HepG2 (cell line): ENCODE measurements around the gene TCF3. TPM values are rescaled to one million over a fixed set of nuclear protein-coding genes. Genes with fewer than 3 reads are reported as not detected.

ENCODE experiments used
- AGO2 ChIP-seq: fragments of 200-400 bp; formaldehyde crosslinking; optimal IDR thresholded peaks from 2 replicates; pipeline ENCODE3; 2017; ENCODE audit warnings: mild to moderate bottlenecking, low read depth, low read length, moderate library complexity
- HOXD1 ChIP-seq: sonication (generic); formaldehyde crosslinking; IDR thresholded peaks from 2 replicates; pipeline ENCODE4 v1.5.0; 2020; ENCODE audit warnings: missing genetic modification reagents
- KLF11 ChIP-seq: IDR thresholded peaks from 2 replicates; pipeline ENCODE4 v1.6.1; 2016; ENCODE audit warnings: missing compliant biosample characterization
- KMT2A ChIP-seq: sonication (generic); formaldehyde crosslinking; IDR thresholded peaks from 2 replicates; pipeline ENCODE4 v1.4.0; 2020; ENCODE audit warnings: missing genetic modification reagents
- MAFF ChIP-seq: IDR thresholded peaks from 2 replicates; pipeline ENCODE4 v1.6.1; 2011; ENCODE audit warnings: low read depth, low read length, improper control_type of control experiment
- NCOA2 ChIP-seq: sonication (generic); formaldehyde crosslinking; IDR thresholded peaks from 2 replicates; pipeline ENCODE4 v1.8.0; 2022; ENCODE audit warnings: inconsistent platforms
- NONO ChIP-seq, 2 experiments: fragments of 450-650 bp in 1 of 2; sonication (generic) in 1 of 2; formaldehyde crosslinking in 1 of 2; IDR thresholded peaks in 1 of 2; conservative IDR thresholded peaks in 1 of 2; 2 replicates each; pipeline versions ENCODE4 v1.6.1 to v1.8.0; 2017 to 2022; ENCODE audit warnings: mild to moderate bottlenecking in 1 of 2, missing genetic modification reagents in 1 of 2, moderate library complexity in 1 of 2
- PAXIP1 ChIP-seq: sonication (generic); formaldehyde crosslinking; conservative IDR thresholded peaks from 2 replicates; pipeline ENCODE4 v1.4.0; 2020; ENCODE audit warnings: mild to moderate bottlenecking, missing genetic modification reagents, moderate library complexity
- RORA ChIP-seq: sonication (generic); formaldehyde crosslinking; IDR thresholded peaks from 2 replicates; pipeline ENCODE4 v1.5.0; 2020; ENCODE audit warnings: mild to moderate bottlenecking, missing genetic modification reagents, moderate library complexity
- RXRB ChIP-seq: IDR thresholded peaks from 2 replicates; pipeline ENCODE4 v1.6.1; 2016; ENCODE audit warnings: borderline replicate concordance, missing genetic modification reagents, missing compliant biosample characterization
- XRCC5 ChIP-seq: fragments of 200-400 bp; formaldehyde crosslinking; optimal IDR thresholded peaks from 2 replicates; pipeline ENCODE3; 2017; ENCODE audit warnings: mild to moderate bottlenecking, low read length
- ZC3H13 ChIP-seq: sonication (generic); formaldehyde crosslinking; IDR thresholded peaks from 2 replicates; pipeline ENCODE4 v1.8.1; 2023; ENCODE audit warnings: mild to moderate bottlenecking, missing genetic modification reagents, moderate library complexity
- ZNF10 ChIP-seq: sonication (generic); formaldehyde crosslinking; IDR thresholded peaks from 2 replicates; pipeline ENCODE4 v1.4.0; 2020; ENCODE audit warnings: mild to moderate bottlenecking, low read depth, missing genetic modification reagents, borderline replicate concordance
- ZNF18 ChIP-seq: sonication (generic); formaldehyde crosslinking; IDR thresholded peaks from 2 replicates; pipeline ENCODE4 v1.8.0; 2022; ENCODE audit warnings: mild to moderate bottlenecking, missing genetic modification reagents; ENCODE audit not compliant: insufficient replicate concordance
- ZNF274 ChIP-seq: sonication (generic); formaldehyde crosslinking; IDR thresholded peaks from 2 replicates; pipeline ENCODE4 v1.5.1; 2020; ENCODE audit warnings: mild to moderate bottlenecking, missing genetic modification reagents
- ZNF367 ChIP-seq: sonication (generic); formaldehyde crosslinking; IDR thresholded peaks from 2 replicates; pipeline ENCODE4 v1.4.0; 2020; ENCODE audit warnings: missing genetic modification reagents, borderline replicate concordance
- polyA plus RNA-seq, 8 experiments: library from polyadenylated mRNA; depleted of rRNA in 3 of 8; stranded (reverse) in 7 of 8; unstranded in 1 of 8; fragments of >200 nt; fragmentation: Illumina TruSeq in 4 of 8; extraction: Trizol in 4 of 8; gene quantifications; 2 replicates each; pipeline versions ENCODE4 v1.2.1 to v1.2.3, GENCODE V29; 2011 to 2016; ENCODE audit warnings: low read depth in 4 of 8, missing spikeins in 1 of 8, mixed read lengths in 1 of 8; ENCODE audit not compliant: insufficient read depth in 1 of 8
- total RNA-seq, 5 experiments: library from RNA; depleted of rRNA; stranded (reverse); fragments of >200 nt; fragmentation: Illumina TruSeq; extraction: Trizol; gene quantifications; 2 replicates each; pipeline ENCODE4 v1.2.3, GENCODE V29; 2016; ENCODE audit warnings: low read depth in 1 of 5
- TF ChIP-seq, protein P1 (sequence below): IDR thresholded peaks from 2 replicates; pipeline ENCODE4 v1.6.1; 2016; ENCODE audit warnings: low read depth, borderline replicate concordance
- TF ChIP-seq, protein P2 (sequence below): sonication (generic); formaldehyde crosslinking; IDR thresholded peaks from 2 replicates; pipeline ENCODE4 v1.5.0; 2020; ENCODE audit warnings: mild to moderate bottlenecking, missing genetic modification reagents, borderline replicate concordance
- TF ChIP-seq, protein P3 (sequence below): sonication (generic); formaldehyde crosslinking; IDR thresholded peaks from 2 replicates; pipeline ENCODE4 v1.5.1; 2020; ENCODE audit warnings: missing genetic modification reagents, mild to moderate bottlenecking, borderline replicate concordance

The TCF3 gene
- total and polyA plus RNA-seq, 2 of the 13 experiments (the other 11 are each of a cell fraction or from before 2014, with no cell fraction given), result 51.4 to 53.2 TPM

GRCh38 chr19:1591421-1592023 is 60.9 kb downstream of the TCF3 start (continued):
- TF ChIP-seq HOXD1 (CRISPR knock-in tag), result no peak
- TF ChIP-seq, protein P1, sequence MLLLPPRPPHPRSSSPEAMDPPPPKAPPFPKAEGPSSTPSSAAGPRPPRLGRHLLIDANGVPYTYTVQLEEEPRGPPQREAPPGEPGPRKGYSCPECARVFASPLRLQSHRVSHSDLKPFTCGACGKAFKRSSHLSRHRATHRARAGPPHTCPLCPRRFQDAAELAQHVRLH, result peak; percentile 11; the same call in 1 of the 2 replicates
- no peak for TF ChIP-seq ZNF18 (CRISPR knock-in tag)
- no peak for TF ChIP-seq RORA
- 0 out of 2 replicates have a peak, but pooled peaks have one; percentile 43 for TF ChIP-seq ZC3H13
- TF ChIP-seq, protein P2, sequence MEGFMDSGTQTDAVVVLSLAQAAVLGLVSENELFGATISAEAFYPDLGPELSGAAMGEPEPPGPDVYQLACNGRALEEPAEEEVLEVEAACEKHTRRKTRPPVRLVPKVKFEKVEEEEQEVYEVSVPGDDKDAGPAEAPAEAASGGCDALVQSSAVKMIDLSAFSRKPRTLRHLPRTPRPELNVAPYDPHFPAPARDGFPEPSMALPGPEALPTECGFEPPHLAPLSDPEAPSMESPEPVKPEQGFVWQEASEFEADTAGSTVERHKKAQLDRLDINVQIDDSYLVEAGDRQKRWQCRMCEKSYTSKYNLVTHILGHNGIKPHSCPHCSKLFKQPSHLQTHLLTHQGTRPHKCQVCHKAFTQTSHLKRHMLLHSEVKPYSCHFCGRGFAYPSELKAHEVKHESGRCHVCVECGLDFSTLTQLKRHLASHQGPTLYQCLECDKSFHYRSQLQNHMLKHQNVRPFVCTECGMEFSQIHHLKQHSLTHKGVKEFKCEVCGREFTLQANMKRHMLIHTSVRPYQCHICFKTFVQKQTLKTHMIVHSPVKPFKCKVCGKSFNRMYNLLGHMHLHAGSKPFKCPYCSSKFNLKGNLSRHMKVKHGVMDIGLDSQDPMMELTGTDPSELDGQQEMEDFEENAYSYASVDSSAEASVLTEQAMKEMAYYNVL (CRISPR knock-in tag), result 0 out of 2 replicates have a peak, but pooled peaks have one; percentile 15
- 0 out of 2 replicates have a peak, but pooled peaks have one; percentile 9 for TF ChIP-seq NCOA2 (CRISPR knock-in tag)
- 0 out of 2 replicates have a peak, but pooled peaks have one; percentile 18 for TF ChIP-seq PAXIP1 (CRISPR knock-in tag)
- no peak for TF ChIP-seq NONO (IDR thresholded peaks at IDR 0.05)
- TF ChIP-seq NONO (CRISPR knock-in tag; conservative IDR thresholded peaks at IDR 0.05), result 0 out of 2 replicates have a peak, but pooled peaks have one; percentile 15
- TF ChIP-seq AGO2, result peak; percentile 19
- peak; percentile 5; the same call in 1 of the 2 replicates for TF ChIP-seq KLF11 (CRISPR knock-in tag)
- TF ChIP-seq XRCC5, result peak; percentile 41
- peak; percentile 14; the same call in 1 of the 2 replicates for TF ChIP-seq ZNF367 (CRISPR knock-in tag)
- TF ChIP-seq KMT2A (CRISPR knock-in tag), result peak; percentile 30; the same call in 1 of the 2 replicates
- no peak for TF ChIP-seq RXRB (CRISPR knock-in tag)
- TF ChIP-seq, protein P3, sequence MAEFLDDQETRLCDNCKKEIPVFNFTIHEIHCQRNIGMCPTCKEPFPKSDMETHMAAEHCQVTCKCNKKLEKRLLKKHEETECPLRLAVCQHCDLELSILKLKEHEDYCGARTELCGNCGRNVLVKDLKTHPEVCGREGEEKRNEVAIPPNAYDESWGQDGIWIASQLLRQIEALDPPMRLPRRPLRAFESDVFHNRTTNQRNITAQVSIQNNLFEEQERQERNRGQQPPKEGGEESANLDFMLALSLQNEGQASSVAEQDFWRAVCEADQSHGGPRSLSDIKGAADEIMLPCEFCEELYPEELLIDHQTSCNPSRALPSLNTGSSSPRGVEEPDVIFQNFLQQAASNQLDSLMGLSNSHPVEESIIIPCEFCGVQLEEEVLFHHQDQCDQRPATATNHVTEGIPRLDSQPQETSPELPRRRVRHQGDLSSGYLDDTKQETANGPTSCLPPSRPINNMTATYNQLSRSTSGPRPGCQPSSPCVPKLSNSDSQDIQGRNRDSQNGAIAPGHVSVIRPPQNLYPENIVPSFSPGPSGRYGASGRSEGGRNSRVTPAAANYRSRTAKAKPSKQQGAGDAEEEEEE (CRISPR knock-in tag), result peak; percentile 50; the same call in 1 of the 2 replicates
- no peak; the same call in 1 of the 2 replicates for TF ChIP-seq ZNF274 (CRISPR knock-in tag)
- no peak for TF ChIP-seq ZNF10 (CRISPR knock-in tag)
- no peak for TF ChIP-seq MAFF
